Globus pallidus (tissue), 1 donor: ENCODE data around the gene LRFN3.
"Not testable (repeated sequence)": the region's sequence is repeated elsewhere in the genome, so short reads cannot be mapped to it uniquely, and the experiment has no call there.

Experiments
- DNase-seq: peaks from one replicate; pipeline ENCODE4 v3.0.0-alpha.2; 2015; ENCODE audit warnings: low spot score

Gene LRFN3

GRCh38 chr19:35977446-35978222, 41.5 kb downstream of the LRFN3 start:
- no peak for DNase-seq

DNA sequence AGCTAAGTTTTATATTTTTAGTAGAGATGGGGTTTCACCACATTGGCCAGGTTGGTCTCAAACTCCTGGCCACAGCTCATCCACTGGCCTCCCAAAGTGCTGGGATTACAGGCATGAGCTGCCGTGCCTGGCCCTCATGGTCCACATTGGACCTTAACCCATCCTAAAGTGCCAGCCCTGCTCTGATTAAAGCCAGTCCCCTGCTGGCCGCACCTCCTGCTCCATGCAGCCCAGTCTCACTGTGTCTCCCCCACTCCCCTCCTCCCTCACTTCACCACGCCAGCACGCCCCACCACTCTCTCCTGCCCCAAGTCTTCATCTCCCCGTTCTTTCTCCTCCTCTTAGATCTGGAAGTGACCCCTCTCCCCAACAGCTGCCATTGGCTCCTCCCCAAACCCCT, 42.1 kb downstream of the LRFN3 start:
- DNase-seq, result no peak

DNA sequence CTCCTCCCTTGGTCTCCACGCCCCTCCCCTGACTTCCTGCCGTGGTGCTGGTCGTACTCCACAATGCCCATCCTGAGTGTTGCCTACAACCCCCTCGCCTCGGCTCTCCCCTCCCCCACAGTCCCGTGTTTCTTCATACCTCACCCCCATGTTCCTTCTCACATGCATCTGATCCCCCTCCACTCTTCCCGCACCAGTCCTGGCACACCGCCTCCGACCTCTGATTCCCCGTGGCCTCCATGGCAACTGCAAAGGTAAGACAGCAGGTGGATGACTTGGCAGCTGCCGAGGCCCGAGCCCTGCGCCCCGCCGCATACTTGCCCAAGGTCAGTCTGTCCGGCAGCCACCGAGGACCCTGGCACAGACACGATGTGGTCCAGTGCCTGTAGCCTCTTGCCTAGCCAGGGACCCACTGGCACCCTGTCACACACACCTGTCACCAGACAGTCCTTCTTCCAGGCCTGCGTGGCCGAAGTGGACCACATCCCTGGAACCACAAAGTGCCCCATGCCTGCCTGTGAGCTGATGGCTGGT, 42.7 kb downstream of the LRFN3 start:
- no peak for DNase-seq

- not testable (repeated sequence) for DNase-seq
Observed at GRCh38 chr19:35980997-35981396, 44.8 kb downstream of the LRFN3 start.

DNA sequence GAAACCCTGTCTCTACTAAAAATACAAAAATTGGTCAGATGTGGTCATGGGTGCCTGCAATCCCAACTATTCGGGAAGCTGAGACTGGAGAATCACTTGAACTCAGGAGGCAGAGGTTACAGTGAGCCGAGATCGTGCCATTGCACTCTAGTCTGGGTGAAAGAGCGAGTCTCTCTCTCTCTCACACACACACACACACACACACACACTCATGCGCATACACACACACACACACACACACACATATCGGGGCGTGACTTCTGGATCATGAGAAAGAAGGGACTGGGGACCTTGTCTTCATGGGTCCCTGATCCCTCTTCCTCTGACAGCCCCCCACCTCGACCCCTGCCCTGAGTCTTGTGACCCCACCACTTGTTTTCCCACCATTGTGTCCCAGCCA, 47.0 kb downstream of the LRFN3 start:
- DNase-seq, result no peak

GRCh38 chr19:35986111-35986510, 49.9 kb downstream of the LRFN3 start:
- no peak for DNase-seq

GRCh38 chr19:35986664-35987570, 50.7 kb downstream of the LRFN3 start:
- no peak for DNase-seq

GRCh38 chr19:35987571-35987896, 51.4 kb downstream of the LRFN3 start:
- DNase-seq, result no peak

DNA sequence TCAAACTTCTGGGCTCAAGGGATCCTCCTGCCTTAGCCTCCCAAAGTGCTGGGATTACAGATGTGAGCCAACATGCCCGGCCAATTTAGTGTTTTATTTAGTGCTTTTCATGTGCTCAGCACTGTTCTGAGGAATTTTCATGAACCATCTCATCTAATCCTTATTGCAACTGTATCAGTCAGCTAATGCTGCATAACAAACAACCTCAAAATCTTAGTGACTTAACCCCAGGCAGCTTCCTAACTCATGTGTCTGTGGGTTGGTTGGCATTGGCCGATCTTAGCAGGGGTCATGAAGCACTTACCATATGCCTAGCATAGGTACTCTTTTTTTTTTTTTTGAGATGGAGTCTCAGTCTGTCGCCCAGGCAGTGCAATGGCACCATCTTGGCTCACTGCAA, 52.6 kb downstream of the LRFN3 start:
- DNase-seq, result no peak

GRCh38 chr19:35990156-35990555, 54.0 kb downstream of the LRFN3 start:
- DNase-seq, result no peak

GRCh38 chr19:35990771-35991730, 54.9 kb downstream of the LRFN3 start:
- no peak for DNase-seq

DNA sequence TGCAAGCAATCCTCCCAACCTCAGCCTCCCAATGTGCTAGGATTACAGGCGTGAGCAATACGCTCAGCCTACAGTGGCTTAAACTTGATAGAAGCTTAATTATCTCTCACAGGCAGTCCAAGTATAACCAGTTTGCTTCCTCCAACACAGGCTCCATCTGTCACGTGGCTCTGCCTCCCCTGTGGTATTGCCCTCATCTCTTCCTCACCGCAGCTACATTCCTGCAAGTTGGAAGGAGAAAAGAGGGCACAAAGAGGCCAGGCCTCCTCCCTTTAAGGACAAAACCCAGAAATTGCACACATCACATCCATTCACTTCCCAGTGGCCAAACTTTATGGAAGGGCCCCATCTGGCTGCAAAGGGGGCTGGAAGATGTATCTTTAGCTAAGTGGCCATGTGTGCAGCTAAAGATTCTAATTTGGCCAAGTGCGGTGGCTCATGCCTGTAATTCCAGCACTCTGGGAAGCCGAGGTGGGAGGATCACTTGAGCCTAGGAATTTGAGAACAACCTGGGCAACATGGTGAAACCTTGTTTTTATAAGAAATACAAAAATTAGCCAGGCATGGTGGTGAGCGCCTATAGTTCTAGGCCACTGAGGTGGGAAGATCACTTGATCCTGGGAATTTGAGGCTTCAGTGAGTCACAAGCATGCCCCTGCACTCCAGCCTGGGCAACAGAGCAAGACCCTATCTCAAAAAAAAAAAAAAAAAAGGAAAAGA, 55.7 kb downstream of the LRFN3 start:
- DNase-seq, result no peak

GRCh38 chr19:35992907-35993765, 57.0 kb downstream of the LRFN3 start:
- DNase-seq, result no peak

DNA sequence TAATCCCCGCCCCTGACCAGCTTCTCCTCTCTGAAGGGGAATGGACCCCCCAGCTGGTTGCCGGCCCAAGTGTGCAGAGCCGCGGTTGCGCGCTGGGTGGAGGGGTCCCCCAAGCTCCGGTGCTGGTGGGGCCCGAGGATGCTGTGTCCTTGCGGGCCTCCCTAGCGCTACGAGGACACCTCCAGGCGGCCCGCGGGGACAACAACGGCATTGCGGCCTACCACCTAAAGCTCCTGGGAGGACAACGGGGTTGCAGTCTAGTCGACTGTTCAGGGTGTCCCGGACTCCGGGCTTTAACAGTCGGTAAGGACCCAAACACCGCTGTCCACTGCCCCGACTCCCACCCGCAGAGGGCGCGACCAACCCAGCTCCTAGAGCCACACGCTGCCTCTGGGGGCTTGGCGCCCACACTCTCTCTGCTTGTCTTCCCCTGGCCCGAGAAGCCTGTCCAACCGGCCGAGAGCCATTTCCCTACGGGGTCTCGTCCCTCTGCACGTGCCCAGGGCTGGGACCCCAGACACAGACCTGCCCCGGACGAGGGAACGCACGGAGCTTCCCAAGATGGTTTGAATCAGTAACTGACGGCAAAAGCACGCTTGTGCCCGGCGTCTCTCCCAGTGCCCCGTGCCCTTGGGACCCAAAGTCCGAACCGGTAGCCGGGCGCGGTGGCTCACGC, 57.9 kb downstream of the LRFN3 start:
- DNase-seq, result no peak
